Measurements from ENCODE around the gene DNAJC27. TPM values are rescaled to one million over a fixed set of nuclear protein-coding genes. Genes with fewer than 3 reads are reported as not detected.

The DNAJC27 gene
- total and polyA plus RNA-seq, 3 donors from 2014 or later, result 33.3 to 59.7 (median 36.7) TPM

GRCh38 chr2:24917086-24917485, 54.7 kb downstream of the DNAJC27 start:
- H3K9me3 ChIP-seq, result no peaks in the 10 kb centered on the region
- no peaks in the 10 kb centered on the region for H3K27me3 ChIP-seq
- no peak for DNase-seq
- peak overlapping the region in 1 of 2 donors; percentile 30 for H3K27ac ChIP-seq
- intact Hi-C loops (cut with DNase I; ENCODE audit: low total_unique reads), result no loop called here
- H3K4me3 ChIP-seq, result no peak overlapping the region
- peaks cover 8% of the 10 kb centered on the region for H3K4me1 ChIP-seq
- TF ChIP-seq POLR2A (IDR thresholded peaks at IDR 0.05), result no peak
- TF ChIP-seq CTCF (IDR thresholded peaks at IDR 0.05), result no peak
- no peaks in the 10 kb centered on the region for H3K36me3 ChIP-seq (ENCODE audit: low read depth, missing control alignments)
- WGBS, 2 donors, result 72% methylated on average over 7 of the region's 7 CpGs; no CpG with 5 or more reads in 1 of the 2 donors

DNA sequence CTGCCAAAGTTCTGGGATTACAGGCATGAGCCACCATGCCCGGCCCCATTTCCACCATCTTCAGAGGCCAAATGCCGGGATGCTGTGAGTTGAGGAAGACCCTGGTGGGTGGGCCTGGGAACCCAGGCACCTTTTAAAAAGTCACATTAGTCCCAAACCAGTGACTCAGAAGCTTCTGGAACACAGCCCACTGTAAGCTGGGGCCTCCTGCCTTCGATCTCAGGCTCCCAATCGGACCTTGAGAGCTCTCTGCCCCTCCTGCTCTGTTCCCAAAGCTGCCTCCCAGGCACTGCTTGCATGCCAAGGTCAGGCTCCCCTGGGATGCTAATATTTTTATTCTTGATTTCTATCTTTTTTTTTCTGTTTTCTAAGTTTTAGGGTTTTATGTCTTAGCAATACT, 56.0 kb downstream of the DNAJC27 start:
- H3K4me3 ChIP-seq, result no peak overlapping the region
- WGBS, 2 donors, result 49 to 64% methylated on average over 4 of the region's 4 CpGs

GRCh38 chr2:24915175-24915574, 56.6 kb downstream of the DNAJC27 start:
- no peaks in the 10 kb centered on the region for H3K27me3 ChIP-seq
- H3K36me3 ChIP-seq (ENCODE audit: low read depth, missing control alignments), result no peaks in the 10 kb centered on the region
- intact Hi-C loops (cut with DNase I; ENCODE audit: low total_unique reads), result no loop called here
- no peaks in the 10 kb centered on the region for H3K9me3 ChIP-seq
- peak overlapping the region in 1 of 2 donors; percentile 56 for H3K27ac ChIP-seq
- DNase-seq, result no peak
- TF ChIP-seq CTCF (IDR thresholded peaks at IDR 0.05) (no peak), POLR2A (IDR thresholded peaks at IDR 0.05) (no peak)
- peaks cover 8% of the 10 kb centered on the region for H3K4me1 ChIP-seq
- no peak overlapping the region for H3K4me3 ChIP-seq
- WGBS, 2 donors, result 85 to 87% methylated on average over 8 of the region's 8 CpGs

More for the DNA sequence above, 56.0 kb downstream of the DNAJC27 start:
- no peak for DNase-seq
- Histone ChIP-seq H3K27me3 (no peaks in the 10 kb centered on the region), H3K4me1 (peaks cover 8% of the 10 kb centered on the region), H3K27ac (no peak overlapping the region), H3K36me3 (ENCODE audit: low read depth, missing control alignments) (no peaks in the 10 kb centered on the region), H3K9me3 (no peaks in the 10 kb centered on the region)
- TF ChIP-seq POLR2A (IDR thresholded peaks at IDR 0.05) (no peak), CTCF (IDR thresholded peaks at IDR 0.05) (no peak)
- intact Hi-C loops (cut with DNase I; ENCODE audit: low total_unique reads), result no loop called here

- Histone ChIP-seq H3K4me3 (no peak overlapping the region), H3K27me3 (no peaks in the 10 kb centered on the region), H3K4me1 (peaks cover 8% of the 10 kb centered on the region), H3K36me3 (ENCODE audit: low read depth, missing control alignments) (no peaks in the 10 kb centered on the region), H3K27ac (no peak overlapping the region), H3K9me3 (no peaks in the 10 kb centered on the region)
- TF ChIP-seq POLR2A (IDR thresholded peaks at IDR 0.05), result no peak
- no peak for TF ChIP-seq CTCF (IDR thresholded peaks at IDR 0.05)
- 73 to 90% methylated on average over 4 to 5 of the region's 5 CpGs for WGBS, 2 donors
- no peak for DNase-seq
- intact Hi-C loops (cut with DNase I; ENCODE audit: low total_unique reads), result no loop called here
These were observed 57.0 kb downstream of the DNAJC27 start for GRCh38 chr2:24914713-24915112.

DNA sequence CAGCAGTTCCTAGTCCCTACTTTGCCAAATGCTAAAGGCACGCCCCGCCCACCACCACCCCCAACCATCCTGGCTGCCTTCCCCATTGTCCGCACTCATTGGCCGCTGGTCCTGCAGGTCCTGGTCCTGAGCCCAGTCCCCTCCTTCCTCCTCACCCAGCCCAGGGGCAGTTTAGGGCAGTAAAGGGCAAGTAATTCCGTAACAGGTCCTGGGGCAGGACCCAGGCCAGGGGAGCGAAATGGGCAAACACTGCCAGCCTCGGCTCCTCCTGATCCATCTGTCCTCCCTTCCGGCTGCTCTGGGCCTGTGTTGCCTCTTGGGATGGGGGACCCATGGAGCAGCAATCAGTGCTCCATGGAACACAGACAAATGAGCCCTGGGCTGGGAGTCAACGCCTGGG, 57.8 kb downstream of the DNAJC27 start:
- intact Hi-C loops (cut with DNase I; ENCODE audit: low total_unique reads), result no loop called here
- Histone ChIP-seq H3K27me3 (no peaks in the 10 kb centered on the region), H3K4me1 (peaks cover 8% of the 10 kb centered on the region), H3K9me3 (no peaks in the 10 kb centered on the region), H3K36me3 (ENCODE audit: low read depth, missing control alignments) (no peaks in the 10 kb centered on the region), H3K27ac (no peak overlapping the region), H3K4me3 (no peak overlapping the region)
- TF ChIP-seq CTCF (IDR thresholded peaks at IDR 0.05), result no peak
- no peak for TF ChIP-seq POLR2A (IDR thresholded peaks at IDR 0.05)
- WGBS, 2 donors, result 77 to 87% methylated on average over 9 of the region's 9 CpGs
- no peak for DNase-seq

All from testis (tissue), 3 donors.